Central memory CD8-positive, alpha-beta T cell (primary cell): ENCODE results near the gene BAIAP2.

Source experiments
- ATAC-seq: fragments of 150-1000 bp; cut with Tn5 transposase; replicated peaks from 2 replicates; pipeline ENCODE4 v1.10.0; 2022; ENCODE audit warnings: mild to moderate bottlenecking, moderate FRiP score, moderate number of reproducible peaks; ENCODE audit not compliant: poor library complexity, severe bottlenecking; ENCODE audit errors: extremely low read depth
- DNase-seq, 2 donors: peaks; one replicate each; pipeline ENCODE4 v3.0.0; 2021; ENCODE audit warnings: low spot score in 2 of 2
- H3K27ac Mint-ChIP-seq: one replicate; pipeline ENCODE4 v1.8.0; 2022; ENCODE audit warnings: low read depth, mild to moderate bottlenecking, moderate library complexity, mixed read lengths
- H3K27me3 Mint-ChIP-seq: one replicate; pipeline ENCODE4 v1.8.0; 2022; ENCODE audit warnings: mixed read lengths
- H3K36me3 Mint-ChIP-seq: one replicate; pipeline ENCODE4 v1.8.0; 2022; ENCODE audit warnings: mild to moderate bottlenecking, moderate library complexity, mixed read lengths; ENCODE audit not compliant: insufficient read depth
- H3K4me1 Mint-ChIP-seq: one replicate; pipeline ENCODE4 v1.8.0; 2022; ENCODE audit warnings: mixed read lengths
- H3K4me3 Mint-ChIP-seq: one replicate; pipeline ENCODE4 v1.8.0; 2022; ENCODE audit warnings: mild to moderate bottlenecking, moderate library complexity, mixed read lengths
- H3K9me3 Mint-ChIP-seq: one replicate; pipeline ENCODE4 v1.8.0; 2022; ENCODE audit warnings: mixed read lengths

Gene BAIAP2

DNA sequence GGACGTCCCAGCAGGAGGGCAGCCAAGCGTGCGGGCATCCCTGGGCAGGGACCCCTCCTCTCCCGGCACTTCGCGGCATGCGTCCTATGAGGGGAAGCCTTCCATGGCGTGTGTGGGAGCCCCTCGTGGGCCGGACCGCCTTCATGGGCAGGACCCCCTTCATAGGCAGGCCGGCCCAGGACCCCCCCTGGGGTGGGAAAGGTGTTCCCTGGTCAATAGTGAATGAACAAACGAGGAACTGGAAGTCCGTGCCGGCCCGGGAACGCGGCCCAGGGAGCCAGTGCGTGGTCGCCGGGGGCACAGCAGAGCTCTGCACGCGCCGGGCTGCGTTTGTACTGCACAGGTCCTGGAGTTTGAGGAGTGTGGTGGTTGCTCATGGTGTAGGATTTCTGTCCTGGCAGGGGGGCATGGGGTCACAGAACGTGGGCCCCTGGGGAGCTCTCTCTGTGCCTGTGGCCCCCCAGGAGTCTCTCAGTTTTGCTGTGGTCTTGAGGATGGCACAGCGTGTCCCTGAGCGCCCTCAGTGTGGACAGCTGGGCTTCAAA, 13.9 kb downstream of the BAIAP2 start:
- Mint-ChIP-seq H3K27ac (peak overlapping the region; percentile 39), H3K9me3 (no peaks in the 10 kb centered on the region), H3K4me3 (peak overlapping the region; percentile 39), H3K36me3 (peaks cover 4% of the 10 kb centered on the region), H3K4me1 (peaks cover 12% of the 10 kb centered on the region), H3K27me3 (no peaks in the 10 kb centered on the region)
- no peak for ATAC-seq
- no peak for DNase-seq

GRCh38 chr17:81049372-81049911, 14.5 kb downstream of the BAIAP2 start:
- Mint-ChIP-seq H3K9me3 (no peaks in the 10 kb centered on the region), H3K4me1 (peaks cover 12% of the 10 kb centered on the region), H3K27me3 (no peaks in the 10 kb centered on the region), H3K36me3 (peaks cover 4% of the 10 kb centered on the region), H3K27ac (peak overlapping the region; percentile 39), H3K4me3 (peak overlapping the region; percentile 39)
- ATAC-seq (peak; percentile 55), DNase-seq (no peak)

- Mint-ChIP-seq H3K9me3 (no peaks in the 10 kb centered on the region), H3K36me3 (peaks cover 5% of the 10 kb centered on the region), H3K27me3 (no peaks in the 10 kb centered on the region), H3K4me1 (peaks cover 12% of the 10 kb centered on the region), H3K4me3 (no peak overlapping the region), H3K27ac (no peak overlapping the region)
- ATAC-seq (no peak), DNase-seq (no peak)
Measured at GRCh38 chr17:81049973-81050551, 15.1 kb downstream of the BAIAP2 start.

- Mint-ChIP-seq H3K4me1 (peaks cover 12% of the 10 kb centered on the region), H3K4me3 (no peak overlapping the region), H3K27ac (no peak overlapping the region), H3K9me3 (no peaks in the 10 kb centered on the region), H3K27me3 (no peaks in the 10 kb centered on the region), H3K36me3 (peaks cover 5% of the 10 kb centered on the region)
- ATAC-seq (no peak), DNase-seq (no peak)
Measured at GRCh38 chr17:81050645-81051625, 16.0 kb downstream of the BAIAP2 start.

- peaks cover 5% of the 10 kb centered on the region for H3K36me3 Mint-ChIP-seq
- DNase-seq (no peak), ATAC-seq (no peak)
- no peaks in the 10 kb centered on the region for H3K27me3 Mint-ChIP-seq
- peaks cover 12% of the 10 kb centered on the region for H3K4me1 Mint-ChIP-seq
- H3K27ac Mint-ChIP-seq: no peak overlapping the region
- no peaks in the 10 kb centered on the region for H3K9me3 Mint-ChIP-seq
- no peak overlapping the region for H3K4me3 Mint-ChIP-seq
Measured at GRCh38 chr17:81052199-81052997, 17.4 kb downstream of the BAIAP2 start.

DNA sequence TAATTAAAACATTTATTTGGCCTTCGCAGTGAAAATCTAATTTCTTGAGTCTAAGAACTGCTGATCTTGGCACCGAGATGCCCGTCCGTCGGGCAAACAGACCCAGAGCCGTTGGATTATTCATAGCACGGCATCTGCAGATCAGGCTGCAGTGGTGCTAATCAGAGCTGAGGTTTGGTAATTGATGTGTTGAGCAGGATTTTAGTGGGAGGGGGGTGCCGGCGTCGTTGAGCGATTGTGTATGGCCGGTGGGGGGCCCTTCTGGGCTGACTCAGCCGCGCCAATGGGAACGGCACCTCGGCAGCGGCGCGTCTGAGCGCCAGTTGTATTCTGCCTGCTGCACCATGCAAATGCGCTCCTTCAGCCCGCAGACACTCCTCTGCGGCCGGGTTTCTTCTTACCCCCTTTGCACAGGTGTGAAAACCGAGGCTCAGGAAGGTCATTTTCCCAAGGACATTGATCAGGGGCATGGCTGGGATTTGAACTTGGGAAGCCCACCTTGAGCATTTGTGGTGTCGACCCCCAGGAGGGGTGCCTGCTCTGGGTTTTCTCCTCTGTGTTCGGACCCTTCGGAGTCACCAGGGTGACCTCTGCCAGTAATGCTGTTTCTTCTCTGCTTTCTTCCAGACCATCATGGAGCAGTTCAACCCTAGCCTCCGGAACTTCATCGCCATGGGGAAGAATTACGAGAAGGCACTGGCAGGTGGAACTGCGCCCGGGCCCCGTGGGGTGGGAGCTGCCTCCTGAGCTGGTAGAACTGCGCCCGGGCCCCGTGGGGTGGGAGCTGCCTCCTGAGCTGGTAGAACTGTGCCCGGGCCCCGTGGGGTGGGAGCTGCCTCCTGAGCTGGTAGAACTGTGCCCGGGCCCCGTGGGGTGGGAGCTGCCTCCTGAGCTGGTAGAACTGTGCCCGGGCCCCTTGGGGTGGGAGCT, 18.4 kb downstream of the BAIAP2 start:
- H3K9me3 Mint-ChIP-seq: no peaks in the 10 kb centered on the region
- no peak overlapping the region for H3K4me3 Mint-ChIP-seq
- H3K27me3 Mint-ChIP-seq: no peaks in the 10 kb centered on the region
- H3K36me3 Mint-ChIP-seq: peaks cover 7% of the 10 kb centered on the region
- DNase-seq: no peak
- no peak for ATAC-seq
- no peak overlapping the region for H3K27ac Mint-ChIP-seq
- peaks cover 12% of the 10 kb centered on the region for H3K4me1 Mint-ChIP-seq

DNA sequence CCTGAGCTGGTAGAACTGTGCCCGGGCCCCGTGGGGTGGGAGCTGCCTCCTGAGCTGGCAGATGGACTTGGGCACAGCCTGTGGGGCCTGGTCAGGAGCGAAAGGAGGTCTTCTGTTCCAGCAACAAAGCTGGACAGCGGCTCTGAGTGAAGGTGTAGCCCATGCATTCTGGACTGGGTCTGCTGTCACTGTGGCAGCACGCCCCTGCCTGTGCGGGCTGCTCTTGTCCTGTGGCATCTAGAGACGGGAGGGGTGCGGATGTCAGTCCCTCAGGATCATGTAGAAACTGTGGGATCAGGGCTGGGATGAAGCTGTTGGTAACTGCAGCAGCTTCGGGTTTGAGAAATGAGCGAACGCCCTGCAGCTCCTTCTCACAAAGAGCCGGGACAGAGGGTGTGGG, 19.4 kb downstream of the BAIAP2 start:
- H3K9me3 Mint-ChIP-seq: no peaks in the 10 kb centered on the region
- peaks cover 5% of the 10 kb centered on the region for H3K36me3 Mint-ChIP-seq
- DNase-seq: no peak
- ATAC-seq: no peak
- no peak overlapping the region for H3K4me3 Mint-ChIP-seq
- no peaks in the 10 kb centered on the region for H3K27me3 Mint-ChIP-seq
- H3K4me1 Mint-ChIP-seq: peaks cover 4% of the 10 kb centered on the region
- H3K27ac Mint-ChIP-seq: no peak overlapping the region

DNA sequence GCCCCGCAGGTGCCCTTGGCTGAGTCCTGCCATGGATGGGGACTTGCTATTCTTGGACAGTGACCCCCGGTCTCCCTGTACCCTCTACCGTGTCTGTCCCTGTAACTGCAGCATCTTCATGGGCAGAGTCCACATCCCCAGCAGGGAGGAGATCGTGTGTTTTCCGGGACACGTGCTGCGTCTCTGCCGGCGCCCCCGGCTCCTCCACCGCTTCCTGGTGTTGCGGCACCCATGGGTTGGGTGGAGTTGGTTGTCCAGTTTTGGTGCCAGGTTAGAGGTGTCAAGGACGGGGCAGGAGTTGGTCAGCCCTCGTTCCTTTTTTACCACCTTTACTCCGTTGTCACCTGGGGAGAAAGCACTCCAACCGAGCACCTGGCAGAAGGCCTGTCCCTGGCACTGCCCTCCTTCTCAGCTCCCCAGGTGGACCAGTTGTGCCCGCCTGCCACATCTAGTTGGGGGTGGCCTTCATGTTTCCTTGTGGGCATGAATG, 20.0 kb downstream of the BAIAP2 start:
- peaks cover 3% of the 10 kb centered on the region for H3K36me3 Mint-ChIP-seq
- no peak overlapping the region for H3K4me3 Mint-ChIP-seq
- no peaks in the 10 kb centered on the region for H3K27me3 Mint-ChIP-seq
- H3K27ac Mint-ChIP-seq: no peak overlapping the region
- H3K4me1 Mint-ChIP-seq: no peaks in the 10 kb centered on the region
- no peak for ATAC-seq
- DNase-seq: no peak
- no peaks in the 10 kb centered on the region for H3K9me3 Mint-ChIP-seq

DNA sequence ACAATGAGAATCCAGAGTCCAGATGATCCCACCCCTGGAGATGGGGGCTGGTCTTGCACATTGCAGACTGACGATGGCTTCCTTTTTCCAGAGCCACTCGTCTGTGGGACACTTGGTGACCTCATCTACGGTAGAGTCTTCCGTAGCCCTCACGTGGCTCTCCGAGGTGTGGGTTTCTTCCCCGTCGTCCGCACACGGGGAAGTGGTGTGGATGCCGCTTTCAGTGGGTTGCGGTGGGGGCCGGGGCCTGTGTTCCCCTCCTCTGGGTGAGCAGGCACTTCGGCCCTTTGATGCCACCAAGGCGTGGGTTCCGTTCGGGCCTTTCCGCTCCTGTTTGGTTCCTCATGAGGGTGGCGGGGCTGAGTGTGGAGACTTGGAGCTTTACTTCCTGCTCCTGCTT, 21.4 kb downstream of the BAIAP2 start:
- no peaks in the 10 kb centered on the region for H3K9me3 Mint-ChIP-seq
- H3K27me3 Mint-ChIP-seq: no peaks in the 10 kb centered on the region
- H3K4me1 Mint-ChIP-seq: no peaks in the 10 kb centered on the region
- peaks cover 2% of the 10 kb centered on the region for H3K36me3 Mint-ChIP-seq
- ATAC-seq (no peak), DNase-seq (no peak)
- no peak overlapping the region for H3K4me3 Mint-ChIP-seq
- no peak overlapping the region for H3K27ac Mint-ChIP-seq

DNA sequence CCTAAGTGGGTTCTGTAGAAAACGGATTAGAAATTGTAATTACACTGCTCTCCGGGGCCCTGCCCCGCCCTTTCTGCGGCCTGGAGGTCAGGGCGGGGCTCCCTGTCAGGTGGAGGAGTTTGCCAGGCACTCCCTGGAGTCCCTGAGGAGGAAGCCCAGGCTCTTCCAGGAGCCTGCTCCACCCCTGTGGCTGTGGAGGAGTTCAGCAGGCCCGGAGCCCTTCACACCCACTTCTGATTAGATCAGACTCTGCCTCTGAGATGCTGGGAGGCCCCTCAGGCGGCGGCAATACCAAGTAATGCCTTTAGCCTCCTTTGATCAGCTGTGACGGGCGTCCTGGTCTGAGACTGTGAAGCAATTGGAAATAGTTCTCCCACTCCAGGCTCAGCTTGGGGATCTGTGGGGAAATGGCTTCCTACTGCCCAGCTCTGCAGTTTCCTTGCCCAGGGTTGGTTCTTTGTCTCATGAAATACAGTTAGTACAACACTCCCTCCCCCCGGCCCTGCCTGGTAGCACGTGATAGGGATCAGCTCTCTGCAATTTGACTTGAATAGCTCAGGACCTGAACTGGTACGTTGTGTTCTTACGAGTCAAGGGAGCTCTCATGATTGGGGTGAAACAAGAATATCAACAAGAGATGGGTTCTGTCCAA, 22.3 kb downstream of the BAIAP2 start:
- H3K4me3 Mint-ChIP-seq: no peak overlapping the region
- no peaks in the 10 kb centered on the region for H3K27me3 Mint-ChIP-seq
- no peaks in the 10 kb centered on the region for H3K4me1 Mint-ChIP-seq
- no peak overlapping the region for H3K27ac Mint-ChIP-seq
- DNase-seq (no peak), ATAC-seq (no peak)
- no peaks in the 10 kb centered on the region for H3K9me3 Mint-ChIP-seq
- peaks cover 4% of the 10 kb centered on the region for H3K36me3 Mint-ChIP-seq

DNA sequence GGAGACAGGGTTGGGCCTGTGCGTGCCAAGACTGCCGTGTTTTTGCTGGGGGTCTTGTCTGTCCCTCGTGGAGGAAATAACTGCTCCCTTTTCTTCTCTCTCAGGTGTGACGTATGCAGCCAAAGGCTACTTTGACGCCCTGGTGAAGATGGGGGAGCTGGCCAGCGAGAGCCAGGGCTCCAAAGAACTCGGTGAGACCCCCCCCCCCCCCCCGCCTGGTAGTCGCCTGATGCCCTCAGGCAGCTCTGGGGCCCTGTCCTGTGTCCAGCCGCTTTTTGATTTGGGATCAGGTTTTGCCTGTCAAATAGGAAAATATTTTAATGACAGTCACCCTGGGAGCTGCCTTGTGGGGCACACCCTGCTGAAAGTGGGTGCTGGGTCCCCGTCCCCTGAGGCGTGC, 22.8 kb downstream of the BAIAP2 start:
- Mint-ChIP-seq H3K4me1 (no peaks in the 10 kb centered on the region), H3K9me3 (no peaks in the 10 kb centered on the region), H3K36me3 (peaks cover 4% of the 10 kb centered on the region), H3K4me3 (no peak overlapping the region), H3K27me3 (no peaks in the 10 kb centered on the region), H3K27ac (no peak overlapping the region)
- DNase-seq (no peak), ATAC-seq (no peak)
